NT2/D1 (cell line): ENCODE measurements around the gene ST3GAL6.

Experiments used
- SUZ12 ChIP-seq: IDR thresholded peaks from 2 replicates; pipeline ENCODE4 v1.6.1; 2011; ENCODE audit not compliant: insufficient read length, insufficient read depth; ENCODE audit errors: extremely low read depth
- YY1 ChIP-seq: IDR thresholded peaks from 2 replicates; pipeline ENCODE4 v1.6.1; 2011; ENCODE audit not compliant: insufficient read length, insufficient read depth
- ZNF274 ChIP-seq: IDR thresholded peaks from 2 replicates; pipeline ENCODE4 v1.6.1; 2011; ENCODE audit warnings: mild to moderate bottlenecking, low read depth, low read length

GRCh38 chr3:98784042-98784441 is 20.9 kb downstream of the ST3GAL6 start:
- TF ChIP-seq SUZ12 (no peak), ZNF274 (no peak), YY1 (no peak)
